HG02678 (cell line): Measurements from ENCODE around the gene BSPRY.

Source experiments
- ATAC-seq: cut with Tn5 transposase; IDR thresholded peaks from one replicate; pipeline ENCODE4 v1.9.1; 2021; ENCODE audit warnings: mild to moderate bottlenecking, moderate library complexity; ENCODE audit not compliant: unreplicated experiment

BSPRY gene

DNA sequence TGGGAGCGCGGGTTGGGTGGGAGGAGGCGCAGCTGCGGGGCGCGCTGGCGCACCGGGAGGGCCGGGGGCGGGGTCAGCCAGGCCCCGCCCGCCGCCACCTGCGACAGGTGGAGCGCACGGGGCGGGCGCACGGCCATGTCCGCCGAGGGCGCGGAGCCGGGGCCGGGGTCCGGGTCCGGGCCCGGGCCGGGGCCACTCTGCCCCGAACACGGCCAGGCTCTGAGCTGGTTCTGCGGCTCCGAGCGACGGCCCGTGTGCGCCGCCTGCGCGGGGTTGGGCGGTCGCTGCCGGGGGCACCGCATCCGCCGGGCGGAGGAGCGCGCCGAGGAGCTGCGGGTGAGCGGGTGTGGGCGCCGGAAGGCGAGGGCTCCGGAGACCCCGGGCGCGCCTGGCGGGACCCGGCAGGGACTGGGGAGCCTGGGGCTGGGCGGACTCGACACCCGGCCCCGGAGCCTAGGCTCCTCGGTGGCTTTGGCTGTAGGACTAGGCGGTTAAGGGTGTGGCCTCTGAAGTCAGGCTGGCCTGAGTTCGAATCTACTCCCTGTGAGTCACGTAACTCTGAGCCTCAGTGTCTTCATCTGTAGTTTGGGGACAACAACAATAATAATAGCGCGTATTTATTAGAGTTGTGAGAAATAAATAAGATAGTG, at the start of gene BSPRY:
Gene BSPRY (plus strand): TSS at position 97 of the 650 bp plus-strand sequence. CDS start 39 bp downstream, at position 136.
- peak; percentile 42 for ATAC-seq

DNA sequence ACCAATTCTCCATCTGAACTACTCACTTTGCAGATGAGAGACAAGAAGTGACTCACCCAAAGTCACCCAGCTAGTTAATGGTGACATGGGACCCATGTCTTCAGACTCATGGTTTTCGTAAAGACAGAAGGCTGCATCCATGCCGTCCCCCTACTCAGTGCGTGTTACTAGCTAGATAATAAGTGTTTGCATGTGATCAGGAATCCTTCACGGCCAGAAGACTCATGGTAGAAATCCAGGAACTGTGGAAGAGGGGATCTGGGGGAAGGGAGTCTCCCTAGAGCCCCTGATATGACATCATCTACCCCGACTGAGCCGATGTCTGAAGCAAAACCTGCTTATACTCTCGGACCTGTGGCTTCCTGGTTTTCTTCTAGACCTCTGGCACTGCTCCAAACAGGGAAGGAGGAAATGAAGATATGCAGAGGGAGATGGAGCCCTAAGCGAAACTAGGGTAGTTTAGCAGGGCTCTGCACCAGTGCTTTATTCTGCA, 49.5 kb upstream of the BSPRY start:
- no peak for ATAC-seq

DNA sequence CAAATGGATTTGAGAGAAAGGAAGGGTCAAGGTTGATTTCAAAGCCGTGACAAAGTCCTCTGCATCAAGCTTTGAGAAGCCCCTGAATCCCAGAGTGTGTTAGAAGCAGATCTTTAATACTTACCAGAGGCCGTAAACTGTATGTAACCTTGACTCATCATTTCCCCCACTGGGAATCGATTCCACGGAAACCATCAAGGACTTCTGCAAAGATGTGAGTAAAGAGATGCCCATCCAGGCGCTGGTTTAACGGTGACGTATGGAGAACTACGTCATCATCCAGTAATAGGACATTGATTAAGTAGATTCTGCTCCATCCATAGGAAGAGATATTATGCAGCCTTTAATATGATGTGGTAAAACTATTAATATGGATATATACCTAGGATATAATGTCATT, 47.8 kb upstream of the BSPRY start:
- ATAC-seq: no peak

DNA sequence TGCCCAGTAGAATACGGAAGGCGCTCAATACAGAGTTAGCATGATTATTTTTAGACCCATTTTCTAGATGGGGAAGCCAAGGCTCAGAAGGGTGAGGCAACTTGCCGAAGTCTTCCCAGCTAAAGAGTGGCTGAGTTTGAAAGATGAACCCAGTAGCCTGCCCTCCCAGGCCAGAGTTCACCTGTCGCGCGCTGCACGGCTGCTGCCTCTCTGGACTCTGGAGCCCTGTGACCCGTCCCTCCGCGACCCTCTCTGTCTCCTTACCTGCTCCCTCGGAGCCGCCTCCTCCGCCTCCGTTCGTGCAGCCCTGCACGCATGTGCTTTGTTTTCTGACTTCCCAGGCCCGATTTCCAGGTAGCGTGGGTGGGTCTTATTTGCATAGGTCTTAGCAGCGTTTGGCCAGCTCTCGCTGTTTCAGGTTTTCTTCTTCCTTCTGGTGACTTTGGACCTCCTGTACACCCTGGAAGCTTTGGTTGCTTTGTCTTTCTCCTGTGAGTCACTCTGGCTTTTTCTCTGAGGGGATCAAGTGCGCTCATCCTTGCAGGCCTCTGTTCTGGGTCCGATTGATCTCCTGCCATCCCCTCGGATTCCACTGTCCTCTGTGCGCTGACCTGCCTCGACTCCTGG, 46.4 kb upstream of the BSPRY start, which contains the start of gene RNF183:
Gene RNF183 (minus strand): TSS at position 585 of the 627 bp plus-strand sequence. CDS start 5,192 bp downstream, outside the sequence.
- no peak for ATAC-seq

DNA sequence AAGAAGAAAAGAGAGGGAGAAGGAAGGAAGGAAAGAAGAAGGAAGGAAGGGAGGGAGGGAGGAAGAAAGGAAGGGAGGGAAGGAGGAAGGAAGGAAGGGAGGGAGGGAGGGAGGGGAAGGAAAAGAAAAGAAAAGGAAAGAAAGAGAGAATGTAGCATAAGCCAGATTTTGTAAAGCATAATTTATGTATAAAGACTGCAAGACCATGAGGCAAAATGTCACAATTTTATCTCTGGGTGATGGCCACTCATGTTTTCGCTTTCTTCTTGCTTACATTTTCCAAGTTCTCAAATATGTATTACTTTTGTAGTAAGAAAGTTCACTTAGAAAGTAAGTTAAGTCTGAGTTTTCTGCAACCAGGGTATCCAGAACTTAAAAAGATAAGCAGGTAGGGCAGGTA, 42.8 kb upstream of the BSPRY start:
- no peak for ATAC-seq

DNA sequence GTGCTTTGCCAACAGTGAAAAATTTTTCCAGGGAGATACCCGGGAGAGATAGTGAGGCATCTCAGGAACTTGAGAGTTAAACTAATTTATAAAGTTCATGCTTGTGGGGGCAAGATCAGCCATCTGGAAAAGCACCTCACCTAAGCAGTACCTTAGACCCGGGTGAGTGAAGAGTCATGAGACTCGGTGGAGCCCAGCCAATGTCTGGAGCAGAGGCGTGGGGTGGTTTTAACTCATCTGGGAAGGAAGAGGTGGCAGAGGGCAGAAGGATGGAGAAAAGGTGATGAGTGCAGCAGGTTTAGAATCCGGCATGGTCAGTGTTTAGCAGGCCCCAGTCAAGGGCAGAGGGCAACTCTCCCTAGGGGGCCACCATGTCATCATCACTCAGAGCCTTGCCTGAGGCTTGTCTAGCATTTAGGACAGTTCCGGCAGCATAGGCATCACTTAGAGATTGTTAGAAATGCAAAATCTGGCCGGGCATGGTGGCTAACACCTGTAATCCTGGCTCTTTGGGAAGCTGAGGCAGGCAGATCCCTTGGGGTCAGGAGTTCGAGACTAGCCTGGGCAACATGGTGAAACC, 41.9 kb upstream of the BSPRY start:
- no peak for ATAC-seq

DNA sequence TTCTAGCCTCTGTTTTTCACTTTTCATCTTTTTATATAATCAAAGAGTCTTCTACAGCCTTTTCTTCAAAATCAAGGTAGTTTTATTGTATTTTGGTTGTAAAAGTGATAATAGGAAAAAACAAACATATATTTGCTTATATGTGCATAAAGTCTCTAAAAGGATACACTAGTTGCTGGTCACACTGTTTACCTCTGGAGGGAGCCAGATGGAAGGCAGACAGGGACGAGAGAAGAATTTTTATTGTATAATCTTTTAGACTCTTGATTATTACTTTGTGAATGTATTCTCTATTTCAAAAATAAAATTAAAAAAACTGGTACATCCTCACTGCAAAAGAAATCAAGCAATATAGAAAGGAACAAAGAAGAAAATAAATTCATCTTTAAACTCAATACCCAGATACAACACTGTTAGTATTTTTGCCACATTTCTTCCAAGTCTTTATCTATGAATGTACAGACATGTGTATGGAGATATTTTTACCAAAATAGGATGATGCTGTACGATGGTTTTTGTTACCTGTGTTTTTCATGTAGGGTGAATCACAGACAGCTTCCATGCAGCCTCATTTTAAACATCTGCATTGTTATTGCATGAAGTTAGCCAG, 40.0 kb upstream of the BSPRY start:
- ATAC-seq: no peak

DNA sequence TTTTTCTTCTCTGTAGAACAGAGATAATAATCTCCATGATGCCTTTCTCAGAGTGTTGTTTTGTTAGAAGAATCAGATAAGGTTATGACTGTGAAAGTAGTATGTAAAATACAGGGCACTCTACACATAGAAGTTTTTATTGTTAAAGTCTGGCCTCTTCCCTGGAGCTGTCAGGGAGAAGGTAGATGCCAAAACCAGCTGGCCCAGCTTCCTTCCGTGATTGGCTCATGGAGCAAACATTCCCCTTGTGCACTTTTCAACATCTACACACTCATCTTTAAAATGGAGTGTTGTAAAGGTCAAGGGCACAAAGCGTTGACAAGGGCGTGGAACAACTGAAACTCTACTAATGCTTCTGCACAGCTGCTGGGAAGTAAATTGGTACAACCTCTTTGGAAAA, 38.8 kb upstream of the BSPRY start:
- ATAC-seq: no peak

DNA sequence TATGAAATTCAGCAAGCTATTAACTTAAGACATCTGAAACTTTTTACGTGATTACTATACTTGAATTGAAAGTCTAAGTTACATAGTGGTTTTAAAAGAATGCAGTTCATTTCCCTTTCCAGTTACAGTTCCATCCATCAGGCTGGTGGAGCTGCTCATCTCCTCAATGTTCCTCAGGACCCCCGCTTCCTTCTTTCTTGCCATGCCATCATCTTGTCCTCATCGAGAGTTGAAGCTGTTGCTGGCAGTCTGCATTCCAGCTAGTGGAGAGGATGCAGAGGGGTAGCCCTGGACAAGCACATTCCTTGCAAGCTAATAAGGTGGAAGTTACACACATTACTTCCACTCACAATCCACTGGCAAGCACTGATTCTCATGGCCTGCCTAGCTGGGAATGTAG, 37.4 kb upstream of the BSPRY start:
- no peak for ATAC-seq

DNA sequence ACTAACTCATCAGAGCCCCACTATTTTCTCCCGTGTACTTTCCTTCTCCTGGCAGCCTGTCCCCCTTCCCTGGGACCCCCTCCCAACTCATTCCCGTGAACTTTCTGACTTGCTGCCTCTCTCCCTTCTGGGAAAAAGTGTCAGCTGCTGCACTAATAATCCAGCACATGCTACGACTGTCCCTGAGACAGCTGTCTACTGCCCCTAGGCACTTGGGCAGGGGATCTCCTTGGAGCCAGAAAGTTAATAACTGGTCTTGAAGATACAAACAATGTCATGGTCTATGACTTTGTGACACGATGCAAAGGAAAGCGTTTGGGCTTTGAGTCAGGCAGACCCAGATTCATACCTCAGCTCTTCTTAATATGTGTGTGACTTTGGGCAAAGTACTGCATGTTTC, 36.1 kb upstream of the BSPRY start:
- no peak for ATAC-seq

DNA sequence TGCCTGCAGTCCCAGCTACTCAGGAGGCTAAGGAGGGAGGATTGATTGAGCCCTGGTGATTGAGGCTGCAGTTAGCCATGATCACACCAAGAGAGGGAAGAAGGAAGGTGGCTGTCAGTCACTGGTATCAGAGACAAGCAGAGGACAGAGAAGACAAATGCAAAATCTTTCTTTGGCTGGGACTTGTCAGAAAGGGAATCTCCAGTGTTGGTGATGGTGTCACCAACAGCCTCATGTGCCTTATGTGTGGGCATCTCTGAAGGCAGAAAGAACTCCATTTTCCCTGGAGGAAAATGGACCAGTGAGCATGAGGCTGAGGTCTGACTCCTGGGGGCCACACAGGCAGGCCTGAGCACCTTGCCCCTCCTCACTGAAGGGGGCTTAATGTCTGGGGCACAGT, 34.1 kb upstream of the BSPRY start:
- ATAC-seq: no peak

DNA sequence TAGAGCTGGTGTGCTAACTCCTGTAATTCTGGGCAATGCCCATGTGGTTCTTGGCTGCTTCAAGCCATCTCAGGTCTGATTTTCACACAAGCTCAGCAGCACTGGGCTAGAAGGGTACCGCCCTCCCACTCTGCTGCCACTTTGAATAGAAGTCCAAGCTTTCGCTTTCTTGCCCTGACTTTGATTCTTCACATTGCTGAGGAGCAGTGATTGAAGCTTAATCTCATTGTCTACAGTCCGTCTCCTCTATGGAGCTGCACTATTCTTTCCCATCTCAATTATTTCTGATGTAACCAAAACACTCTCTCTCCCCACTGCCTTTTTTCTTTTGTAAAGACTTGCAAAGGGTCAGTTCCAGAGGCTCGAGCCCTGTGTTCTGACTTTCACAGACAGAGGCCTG, 33.3 kb upstream of the BSPRY start:
- no peak for ATAC-seq

DNA sequence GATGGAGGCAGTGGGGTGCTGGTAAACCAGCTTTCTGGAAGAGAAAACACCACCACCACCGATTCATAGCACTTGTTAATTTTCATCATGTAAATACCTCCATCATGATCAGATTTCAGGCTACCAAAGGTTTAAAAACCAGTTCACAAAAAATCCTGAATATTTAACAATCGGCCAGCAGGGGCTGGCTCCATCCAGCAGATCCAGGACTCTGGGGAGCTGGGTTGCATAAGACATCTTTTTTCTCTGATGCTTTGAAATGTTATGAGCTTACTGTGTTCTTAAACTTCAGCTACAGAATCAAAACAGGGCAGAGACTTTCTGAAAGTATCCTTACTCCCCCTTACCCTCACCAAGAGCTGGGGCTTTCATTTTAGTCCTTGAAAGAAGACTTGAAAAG, 31.6 kb upstream of the BSPRY start:
- ATAC-seq: no peak

DNA sequence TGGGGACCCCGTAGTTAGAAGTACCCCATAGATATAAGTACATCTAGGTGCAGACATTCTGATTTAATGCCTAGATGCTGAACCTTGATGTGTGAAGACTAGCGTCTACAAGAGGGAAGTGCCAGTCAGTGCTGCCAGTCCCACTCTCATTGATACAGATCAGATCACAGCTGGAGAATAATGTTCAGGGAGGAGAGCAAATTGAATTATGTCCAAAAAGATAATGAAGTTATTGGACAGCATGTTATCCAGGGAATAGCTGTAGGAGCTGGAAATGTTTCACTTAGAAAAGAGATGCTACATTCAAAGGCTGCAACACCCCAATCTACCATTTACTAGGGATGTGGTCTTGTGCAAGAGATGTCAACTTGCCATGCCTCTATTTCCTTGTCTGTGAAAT, 30.3 kb upstream of the BSPRY start:
- no peak for ATAC-seq

DNA sequence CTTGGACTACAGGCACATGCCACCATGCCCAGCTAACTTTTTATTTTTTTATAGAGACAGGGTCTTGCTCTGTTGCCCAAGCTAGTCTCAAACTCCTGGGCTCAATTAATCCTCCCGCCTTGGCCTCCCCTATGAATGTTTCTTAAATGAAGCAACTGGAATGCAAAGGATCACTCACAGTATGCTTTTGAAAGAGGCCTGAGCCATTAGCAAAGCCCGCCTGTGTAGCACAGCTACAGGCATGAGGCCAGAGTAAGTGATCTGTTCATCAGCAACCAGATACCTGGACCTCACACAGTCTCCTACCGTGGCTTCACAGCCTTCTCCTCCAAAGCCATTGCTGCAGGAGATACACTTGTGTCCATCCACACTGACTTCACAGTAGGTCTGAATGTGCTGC, 29.3 kb upstream of the BSPRY start:
- ATAC-seq: no peak

DNA sequence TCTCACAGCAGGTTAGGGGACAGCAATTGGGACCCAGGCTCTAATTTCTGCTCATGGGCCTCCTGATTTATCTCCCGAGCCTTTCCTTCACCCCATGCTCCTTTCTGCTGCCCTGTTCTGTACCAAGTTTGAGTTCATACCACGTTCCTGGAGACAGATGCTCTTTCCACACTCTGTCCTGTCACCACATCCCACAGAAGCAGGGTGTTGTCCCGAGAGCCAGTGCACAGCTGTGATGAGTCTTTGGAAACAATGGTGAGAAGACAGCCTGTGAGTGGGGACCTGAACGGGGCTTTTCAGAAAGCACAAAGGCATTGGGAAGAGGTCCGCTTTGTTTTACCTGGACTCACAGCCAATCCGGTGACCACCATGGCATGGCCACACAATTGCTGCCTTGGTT, 26.7 kb upstream of the BSPRY start:
- no peak for ATAC-seq

DNA sequence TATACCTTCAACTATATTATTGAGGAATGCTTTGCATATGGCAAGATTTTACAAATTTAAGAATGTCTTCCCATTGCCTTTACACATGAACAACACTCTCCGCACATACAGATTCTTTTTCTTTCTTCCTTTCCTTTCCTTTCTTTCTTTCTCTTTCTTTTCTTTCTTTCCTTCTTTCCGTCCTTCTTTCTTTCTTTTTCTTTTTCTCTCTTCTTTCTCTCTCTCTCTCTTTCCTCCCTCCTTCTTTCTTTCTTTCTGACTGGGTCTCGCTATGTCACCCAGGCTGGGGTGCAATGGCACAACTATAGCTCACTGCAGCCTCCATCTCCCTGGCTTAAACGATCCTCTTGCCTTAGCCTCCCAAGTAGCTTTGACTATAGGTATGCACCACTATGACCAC, 23.1 kb upstream of the BSPRY start:
- ATAC-seq: no peak

DNA sequence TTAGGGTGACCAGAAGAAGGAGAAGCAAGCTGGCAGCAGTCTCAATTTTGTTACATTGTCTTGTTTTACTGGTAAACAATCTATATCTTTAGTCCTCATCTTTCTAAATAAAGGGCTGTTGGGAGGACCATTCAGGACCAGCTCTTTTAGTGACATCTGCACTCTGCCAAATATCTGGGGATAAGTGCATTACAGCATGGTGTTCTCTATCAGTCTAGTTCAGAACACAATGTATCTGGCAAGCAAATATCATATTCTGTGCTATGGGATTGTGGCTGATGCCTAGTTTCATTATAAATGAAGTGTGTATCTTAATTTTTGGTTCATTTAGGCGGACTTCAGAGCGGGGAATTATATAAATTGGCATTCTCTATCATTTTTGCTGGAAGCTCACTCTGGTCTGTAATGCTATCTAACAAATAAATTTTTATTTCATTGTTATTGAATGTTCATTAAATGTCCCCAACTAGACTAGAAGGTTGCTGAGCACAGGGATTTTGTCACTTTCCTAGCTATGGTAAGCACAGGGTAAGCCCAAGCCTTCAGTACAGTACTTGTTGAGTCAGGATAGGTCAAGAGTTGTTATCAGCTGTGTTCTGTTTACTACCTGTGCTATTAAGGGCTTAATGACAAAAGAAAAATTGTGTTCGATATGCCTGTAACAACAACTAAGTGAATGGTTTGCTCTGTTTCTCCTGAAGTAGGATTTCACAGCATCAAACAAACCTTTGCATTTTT, 21.1 kb upstream of the BSPRY start:
- no peak for ATAC-seq

DNA sequence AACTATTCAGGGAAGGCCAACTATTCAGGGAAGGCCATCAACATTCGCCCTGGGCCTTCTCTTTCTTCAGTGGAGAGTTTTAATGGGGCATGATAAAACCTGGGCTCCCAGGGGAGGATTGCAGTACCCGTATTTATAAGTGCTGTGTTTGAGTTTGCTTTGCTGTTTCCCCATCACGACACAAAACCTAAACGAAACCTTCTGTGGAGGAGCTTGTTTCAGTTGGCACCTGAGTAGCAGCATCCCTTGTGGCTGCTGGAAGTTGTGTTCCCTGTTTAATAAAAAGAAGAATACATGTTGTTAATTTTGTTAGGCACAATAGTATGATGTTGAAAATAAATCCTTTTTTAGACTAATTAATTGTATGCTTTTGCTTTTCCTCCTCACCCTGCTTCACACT, 17.6 kb upstream of the BSPRY start:
- no peak for ATAC-seq

DNA sequence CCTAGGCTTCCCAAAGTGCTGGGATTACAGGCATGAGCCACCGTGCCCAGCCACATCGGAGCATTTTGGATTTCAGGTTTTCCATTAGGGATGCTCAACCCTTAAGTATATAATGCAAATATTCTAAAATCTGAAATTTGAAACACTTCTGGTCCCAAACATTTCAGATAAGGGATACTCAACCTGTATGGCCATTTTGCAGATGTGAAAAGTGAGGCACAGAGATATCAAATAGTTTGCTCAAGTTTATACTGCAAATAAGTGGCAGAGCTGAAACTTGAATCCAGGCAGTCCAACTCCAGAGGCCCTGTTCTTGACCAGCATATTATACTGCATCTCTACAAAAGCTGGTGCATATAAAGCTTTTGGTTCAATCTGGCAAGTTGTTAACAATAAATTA, 11.6 kb upstream of the BSPRY start:
- no peak for ATAC-seq

DNA sequence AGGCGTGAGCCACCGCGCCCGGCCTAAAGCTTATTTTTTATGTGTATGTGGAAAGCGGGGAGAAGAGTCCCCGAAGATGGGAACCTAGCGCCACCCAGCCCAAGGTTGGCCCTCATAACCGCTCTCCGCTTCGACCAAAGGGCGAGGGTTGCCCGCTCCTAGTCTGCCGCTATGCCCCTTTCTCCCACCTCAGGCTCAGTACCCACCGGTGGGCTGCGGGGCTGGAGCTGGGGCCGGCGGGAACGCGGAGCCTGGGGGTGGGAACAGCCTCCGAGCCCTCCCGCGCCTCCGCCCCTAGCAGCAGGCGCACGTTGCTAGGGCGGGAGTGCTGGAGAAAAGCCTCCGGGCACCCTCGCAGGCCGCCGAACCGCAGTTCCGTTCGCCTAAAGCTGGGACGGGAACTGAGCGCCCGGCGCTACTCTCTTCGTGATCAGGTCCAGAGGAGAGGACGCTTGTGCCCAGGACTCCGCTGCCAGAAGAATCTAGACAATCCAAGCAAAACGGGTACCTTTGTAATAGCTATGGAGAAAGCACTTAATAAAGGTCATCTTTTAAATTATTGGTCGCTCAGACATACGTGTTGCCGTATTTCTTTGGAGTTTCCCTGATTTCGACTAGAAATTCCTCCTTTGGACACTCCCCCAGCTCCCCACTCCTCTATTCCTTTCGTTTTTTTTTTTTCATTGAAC, 9.2 kb upstream of the BSPRY start, which contains the start of gene WDR31:
Gene WDR31 (minus strand): TSS at position 265 of the 689 bp plus-strand sequence. CDS start 8,253 bp downstream, outside the sequence.
- ATAC-seq: peak; percentile 98
